Right lung (tissue), 5 donors: Measurements from ENCODE around the gene CYP20A1. TPM values are rescaled to one million over a fixed set of nuclear protein-coding genes. Genes with fewer than 3 reads are reported as not detected.
A peak's percentile ranks its signal among the peaks of the same experiment; 100 is the strongest.
"Not testable (repeated sequence)": the region's sequence is repeated elsewhere in the genome, so short reads cannot be mapped to it uniquely, and the experiment has no call there.

Source experiments
- DNase-seq, 2 donors: peaks; one replicate each; pipeline ENCODE4 v3.0.0-alpha.2; 2013
- polyA plus RNA-seq, 5 donors: library from polyadenylated mRNA; unstranded; fragments of 120-200 nt; gene quantifications; one replicate each; pipeline versions ENCODE4 v1.2.1 to v1.2.3, GENCODE V29; 2013; ENCODE audit warnings: inconsistent platforms in 1 of 5, low replicate concordance in 1 of 5; ENCODE audit not compliant: insufficient read length in 5 of 5, insufficient read depth in 1 of 5

CYP20A1 gene
- polyA plus RNA-seq, 5 donors = 15.8 to 25.4 (median 22.4) TPM

- no peak for DNase-seq
These were observed 40.5 kb downstream of the CYP20A1 start for GRCh38 chr2:203279288-203279687.

- DNase-seq = no peak
These were observed 41.7 kb downstream of the CYP20A1 start for GRCh38 chr2:203280428-203281064.

GRCh38 chr2:203282101-203282500 is 43.3 kb downstream of the CYP20A1 start:
- DNase-seq = no peak

GRCh38 chr2:203286532-203286931 is 47.7 kb downstream of the CYP20A1 start:
- DNase-seq = no peak

- DNase-seq = no peak
These were observed 62.8 kb downstream of the CYP20A1 start for GRCh38 chr2:203301667-203302066.

- DNase-seq = not testable (repeated sequence)
These were observed 63.8 kb downstream of the CYP20A1 start for GRCh38 chr2:203302586-203302985.

GRCh38 chr2:203310688-203311436 is 72.0 kb downstream of the CYP20A1 start:
- no peak for DNase-seq

- DNase-seq = no peak
These were observed 87.5 kb downstream of the CYP20A1 start for GRCh38 chr2:203326356-203326755.

GRCh38 chr2:203327582-203327900 is 88.7 kb downstream of the CYP20A1 start:
- DNase-seq = no peak

GRCh38 chr2:203327901-203328759 is 89.3 kb downstream of the CYP20A1 start, which contains the start of gene ABI2:
Gene ABI2, plus strand, starts transcription at chr2:203328394. Its CDS starts 121 bp downstream, at chr2:203328515.
- peak; percentile 94 to 96 for DNase-seq

GRCh38 chr2:203328760-203329540 is 90.1 kb downstream of the CYP20A1 start:
- peak; percentile 43 to 44 for DNase-seq

- no peak for DNase-seq
These were observed 91.6 kb downstream of the CYP20A1 start for GRCh38 chr2:203330434-203330833.

GRCh38 chr2:203338322-203338721 is 99.5 kb downstream of the CYP20A1 start:
- no peak for DNase-seq

GRCh38 chr2:203340791-203341487 is 102.1 kb downstream of the CYP20A1 start:
- DNase-seq = no peak

- DNase-seq = no peak
These were observed 103.0 kb downstream of the CYP20A1 start for GRCh38 chr2:203341741-203342310.

- DNase-seq = not testable (repeated sequence)
These were observed 103.6 kb downstream of the CYP20A1 start for GRCh38 chr2:203342374-203342773.

GRCh38 chr2:203344667-203345066 is 105.8 kb downstream of the CYP20A1 start:
- DNase-seq = no peak

GRCh38 chr2:203346612-203347011 is 107.8 kb downstream of the CYP20A1 start:
- DNase-seq = no peak

GRCh38 chr2:203347375-203347774 is 108.6 kb downstream of the CYP20A1 start:
- DNase-seq = no peak

- no peak for DNase-seq
These were observed 113.9 kb downstream of the CYP20A1 start for GRCh38 chr2:203352604-203353255.
